DMS79 treated with DMSO at 0.1 percent for 48 hours (cell line): ENCODE results near the gene FNBP1L.
A peak's percentile ranks its signal among the peaks of the same experiment; 100 is the strongest.

Source experiments
- DNase-seq: peaks from one replicate; lab custom pipeline; 2025; lab: John Stamatoyannopoulos, UW

FNBP1L gene

GRCh38 chr1:93489756-93490155 lies 41.8 kb downstream of the FNBP1L start:
- no peak for DNase-seq

DNA sequence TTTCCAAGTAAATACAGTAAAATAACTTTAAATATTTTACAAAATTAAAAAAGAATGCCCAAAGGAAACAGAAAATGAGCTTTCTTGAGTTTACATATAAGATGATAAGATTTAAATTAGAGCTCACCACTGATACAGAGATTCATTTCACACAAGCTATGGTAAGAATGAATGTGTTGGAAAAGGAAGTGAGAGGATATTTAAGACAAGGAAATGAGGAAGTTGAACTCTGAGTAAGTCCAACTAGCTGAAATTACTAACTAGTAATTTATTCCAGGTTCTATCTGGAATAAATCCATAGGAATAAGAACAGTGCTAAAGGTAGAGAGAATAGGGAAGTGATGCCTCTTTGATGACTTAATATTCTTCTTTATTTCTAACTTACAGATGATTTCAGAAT lies 42.4 kb downstream of the FNBP1L start:
- no peak for DNase-seq

DNA sequence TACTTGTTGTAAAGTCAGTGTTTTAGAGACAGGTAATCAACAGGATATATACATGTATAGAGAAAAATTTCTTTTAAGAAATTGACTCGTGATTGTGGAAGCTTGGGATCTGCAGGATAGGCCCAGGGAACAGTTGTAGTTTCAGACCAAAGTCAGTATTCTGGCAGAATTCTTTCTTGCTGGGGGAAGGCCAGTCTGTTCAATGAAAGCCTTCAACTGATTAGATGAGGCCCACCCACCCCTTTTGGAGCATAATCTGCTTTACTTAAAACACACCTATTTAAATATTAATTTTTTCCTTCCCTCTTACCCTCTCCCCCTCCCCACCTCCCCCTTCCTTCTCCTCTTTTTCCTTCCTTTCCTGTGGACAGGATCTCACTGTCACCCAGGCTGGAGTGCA lies 48.0 kb downstream of the FNBP1L start:
- no peak for DNase-seq

- no peak for DNase-seq
These were observed 48.6 kb downstream of the FNBP1L start for GRCh38 chr1:93496520-93496919.

- DNase-seq, result no peak
These were observed 51.2 kb downstream of the FNBP1L start for GRCh38 chr1:93499075-93499474.

DNA sequence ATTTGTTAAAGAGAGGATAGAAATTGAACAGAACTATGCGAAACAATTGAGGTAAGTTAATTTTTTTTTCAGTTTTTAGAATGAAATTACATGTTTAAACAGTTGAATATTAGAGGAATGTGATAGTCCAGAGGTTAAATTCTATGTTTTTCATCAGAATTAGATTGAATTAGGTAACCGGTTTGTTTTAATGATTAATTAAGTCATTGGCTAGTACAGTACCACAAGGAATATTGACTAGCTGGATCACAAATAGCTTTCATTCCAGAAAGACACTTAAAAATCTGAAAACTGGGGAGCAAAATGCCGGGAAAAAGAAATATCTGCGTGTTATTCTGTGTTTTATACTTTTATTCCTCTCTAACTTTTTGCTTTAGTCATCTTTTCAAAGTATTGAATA lies 51.6 kb downstream of the FNBP1L start:
- DNase-seq, result no peak

- no peak for DNase-seq
These were observed 52.4 kb downstream of the FNBP1L start for GRCh38 chr1:93500275-93500674.

GRCh38 chr1:93501399-93501798 lies 53.5 kb downstream of the FNBP1L start:
- no peak for DNase-seq

- DNase-seq, result no peak
These were observed 54.0 kb downstream of the FNBP1L start for GRCh38 chr1:93501829-93502369.

DNA sequence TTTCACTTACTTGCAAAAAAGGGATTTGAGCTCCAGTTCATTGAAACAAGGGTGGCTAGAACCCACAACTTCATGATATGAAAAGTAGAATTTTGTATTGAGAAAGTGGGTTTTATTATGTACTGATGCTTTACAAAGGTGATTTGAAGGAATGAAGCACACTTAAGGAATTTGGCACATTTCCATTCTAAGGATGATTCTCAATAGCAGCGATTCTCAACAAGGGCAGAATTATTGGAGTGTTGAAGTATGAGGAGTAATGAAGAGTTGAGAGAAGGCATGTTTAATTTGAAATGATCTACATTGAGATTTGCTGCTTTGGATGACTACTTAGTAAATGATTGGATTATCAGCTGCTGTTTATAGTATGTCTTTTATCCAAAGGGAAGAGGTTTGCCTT lies 54.7 kb downstream of the FNBP1L start:
- peak; percentile 36 for DNase-seq

GRCh38 chr1:93503163-93503562 lies 55.2 kb downstream of the FNBP1L start:
- no peak for DNase-seq

- no peak for DNase-seq
These were observed 55.9 kb downstream of the FNBP1L start for GRCh38 chr1:93503816-93504215.

DNA sequence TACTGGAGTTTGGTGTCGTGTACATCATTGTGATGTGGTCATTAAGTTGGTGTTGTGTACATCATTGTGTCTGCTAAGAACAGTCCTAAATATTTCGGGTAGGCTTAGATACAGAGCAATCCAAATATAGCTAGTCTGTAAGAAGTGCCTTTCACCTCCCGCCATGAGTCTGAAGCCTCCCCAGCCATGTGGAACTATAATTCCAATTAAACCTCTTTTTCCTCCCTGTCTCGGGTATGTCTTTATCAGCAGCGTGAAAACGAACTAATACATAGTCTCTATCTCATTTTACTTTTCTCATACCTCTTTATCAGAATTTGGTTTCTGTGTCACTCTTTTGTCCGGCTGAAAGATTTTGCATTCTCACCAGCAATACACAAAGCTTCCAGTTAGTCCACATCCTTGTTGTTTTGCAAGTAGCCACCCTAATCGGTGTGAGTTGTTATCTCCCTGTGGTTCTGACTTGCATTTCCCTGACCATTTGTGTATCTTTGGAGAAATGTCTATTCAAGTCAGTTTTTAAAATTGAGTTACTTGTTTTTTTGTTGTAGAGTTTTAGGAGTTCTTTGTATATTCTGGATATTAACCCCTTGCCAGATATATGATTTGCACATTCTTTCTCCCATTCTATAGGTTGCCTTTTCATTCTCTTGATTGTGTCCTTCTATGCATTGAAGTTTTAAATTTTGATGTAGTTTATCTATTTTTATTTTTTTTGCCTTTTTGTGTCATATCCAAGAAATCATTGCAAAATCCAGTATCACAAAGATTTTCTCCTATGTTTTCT lies 56.5 kb downstream of the FNBP1L start:
- DNase-seq, result no peak

GRCh38 chr1:93506126-93506525 lies 58.2 kb downstream of the FNBP1L start:
- DNase-seq, result no peak

GRCh38 chr1:93516164-93516563 lies 68.2 kb downstream of the FNBP1L start:
- no peak for DNase-seq

DNA sequence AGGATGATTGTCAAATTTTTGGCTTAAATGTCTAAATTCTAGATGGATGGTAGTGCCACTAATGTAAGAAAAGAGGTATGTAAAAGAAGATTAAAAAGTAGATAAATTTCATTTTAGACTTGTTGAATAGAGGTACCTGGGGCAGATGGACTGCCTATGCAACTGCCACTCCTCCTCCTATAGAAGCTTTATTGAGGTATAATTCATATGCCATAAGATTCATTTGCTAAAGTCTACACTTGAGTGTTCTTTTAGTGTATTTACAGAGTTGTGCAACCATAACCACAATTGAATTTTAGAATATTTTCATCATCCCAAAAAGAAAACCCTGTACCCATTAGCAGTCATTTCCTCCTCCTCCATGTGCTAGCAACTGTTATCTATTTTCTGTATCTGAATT lies 70.6 kb downstream of the FNBP1L start:
- no peak for DNase-seq

GRCh38 chr1:93519199-93519829 lies 71.4 kb downstream of the FNBP1L start:
- no peak for DNase-seq

GRCh38 chr1:93521618-93522017 lies 73.7 kb downstream of the FNBP1L start:
- DNase-seq, result no peak

- no peak for DNase-seq
These were observed 74.8 kb downstream of the FNBP1L start for GRCh38 chr1:93522721-93523120.

DNA sequence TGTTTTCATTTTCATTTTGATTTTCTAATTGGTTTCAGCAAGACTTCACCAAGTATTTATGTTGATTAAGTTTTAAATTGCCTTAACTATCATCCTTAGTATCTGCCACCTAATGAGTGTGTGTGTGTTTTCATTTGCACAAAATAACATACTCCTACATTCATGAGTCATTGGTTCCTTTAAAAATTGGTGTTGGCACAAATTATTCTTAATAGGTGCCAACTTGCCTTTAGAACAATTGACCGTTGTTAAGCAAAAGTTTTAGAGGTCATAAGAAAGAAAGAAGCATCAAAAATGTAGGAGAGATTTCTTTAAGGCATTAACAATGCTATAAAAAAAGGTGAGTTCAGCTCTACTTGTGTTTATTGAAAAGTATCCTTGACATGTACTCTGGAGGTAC lies 77.5 kb downstream of the FNBP1L start:
- no peak for DNase-seq

- DNase-seq, result no peak
These were observed 78.5 kb downstream of the FNBP1L start for GRCh38 chr1:93526431-93526830.

DNA sequence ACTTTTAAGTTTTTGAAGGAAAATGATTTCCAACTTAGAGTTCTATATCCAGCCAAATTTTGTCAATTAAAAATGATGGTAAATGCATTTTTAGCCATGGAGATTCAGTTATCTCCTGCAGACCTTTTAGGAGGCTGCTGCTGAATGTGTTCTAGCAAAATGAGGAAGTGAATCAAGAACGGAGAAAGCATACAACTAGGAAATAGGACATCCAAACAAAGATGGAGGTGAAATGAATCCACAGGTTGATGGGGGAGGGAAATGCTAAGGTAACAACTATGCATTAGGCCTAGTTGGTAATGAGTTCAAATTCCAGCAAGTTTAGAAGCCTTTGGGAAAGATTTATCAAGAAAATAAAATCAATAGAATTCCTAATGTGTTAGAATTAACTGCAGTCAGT lies 80.5 kb downstream of the FNBP1L start:
- DNase-seq, result no peak

GRCh38 chr1:93531193-93531592 lies 83.3 kb downstream of the FNBP1L start:
- no peak for DNase-seq
